T-helper 22 cell (primary cell): ENCODE measurements around the gene PAX2.
"Not testable (repeated sequence)": the region's sequence is repeated elsewhere in the genome, so short reads cannot be mapped to it uniquely, and the experiment has no call there.

ENCODE experiments used
- DNase-seq: peaks from one replicate; pipeline ENCODE4 v3.0.0-alpha.2; 2020; ENCODE audit warnings: low read depth

Gene PAX2

GRCh38 chr10:100744987-100745881 is at the start of gene PAX2:
TSS of gene PAX2 (plus strand) at chr10:100745582. CDS start at chr10:100746261, 679 bp downstream.
- no peak for DNase-seq

GRCh38 chr10:100696477-100696901 is 48.9 kb upstream of the PAX2 start:
- no peak for DNase-seq

GRCh38 chr10:100697070-100697469 is 48.3 kb upstream of the PAX2 start:
- no peak for DNase-seq

- no peak for DNase-seq
Observed at GRCh38 chr10:100697631-100698030, 47.8 kb upstream of the PAX2 start.

GRCh38 chr10:100701704-100702103 is 43.7 kb upstream of the PAX2 start:
- DNase-seq, result not testable (repeated sequence)

- DNase-seq, result no peak
Observed at GRCh38 chr10:100705139-100705538, 40.2 kb upstream of the PAX2 start.

- DNase-seq, result no peak
Observed at GRCh38 chr10:100707261-100707848, 38.0 kb upstream of the PAX2 start.

GRCh38 chr10:100709146-100710082 is 36.0 kb upstream of the PAX2 start:
- no peak for DNase-seq

- DNase-seq, result no peak
Observed at GRCh38 chr10:100710151-100710871, 35.1 kb upstream of the PAX2 start.

GRCh38 chr10:100713049-100713858 is 32.1 kb upstream of the PAX2 start:
- DNase-seq, result no peak

GRCh38 chr10:100713859-100714565 is 31.4 kb upstream of the PAX2 start:
- DNase-seq, result no peak

GRCh38 chr10:100714566-100714950 is 30.8 kb upstream of the PAX2 start:
- DNase-seq, result no peak

- no peak for DNase-seq
Observed at GRCh38 chr10:100715101-100715444, 30.3 kb upstream of the PAX2 start.

GRCh38 chr10:100715445-100716385 is 29.7 kb upstream of the PAX2 start:
- no peak for DNase-seq

GRCh38 chr10:100717166-100717565 is 28.2 kb upstream of the PAX2 start:
- no peak for DNase-seq

- DNase-seq, result no peak
Observed at GRCh38 chr10:100718197-100718742, 27.1 kb upstream of the PAX2 start.

GRCh38 chr10:100723180-100723579 is 22.2 kb upstream of the PAX2 start:
- DNase-seq, result no peak

GRCh38 chr10:100723770-100724530 is 21.4 kb upstream of the PAX2 start:
- DNase-seq, result no peak
